Measurements from ENCODE around the gene KRI1.

GRCh38 chr19:10546817-10547216, 19.0 kb downstream of the KRI1 start:
- TF ChIP-seq JUND (IDR thresholded peaks at IDR 0.05) (no peak), RAD21 (IDR thresholded peaks at IDR 0.05) (no peak), YY1 (IDR thresholded peaks at IDR 0.05) (no peak), SP1 (IDR thresholded peaks at IDR 0.05) (no peak), GABPA (IDR thresholded peaks at IDR 0.05 in 1 of 2, conservative IDR thresholded peaks at IDR 0.05 in 1 of 2) (no peak), REST (IDR thresholded peaks at IDR 0.05) (no peak), TAF1 (conservative IDR thresholded peaks at IDR 0.05) (no peak)
- TF ChIP-seq, protein P1, sequence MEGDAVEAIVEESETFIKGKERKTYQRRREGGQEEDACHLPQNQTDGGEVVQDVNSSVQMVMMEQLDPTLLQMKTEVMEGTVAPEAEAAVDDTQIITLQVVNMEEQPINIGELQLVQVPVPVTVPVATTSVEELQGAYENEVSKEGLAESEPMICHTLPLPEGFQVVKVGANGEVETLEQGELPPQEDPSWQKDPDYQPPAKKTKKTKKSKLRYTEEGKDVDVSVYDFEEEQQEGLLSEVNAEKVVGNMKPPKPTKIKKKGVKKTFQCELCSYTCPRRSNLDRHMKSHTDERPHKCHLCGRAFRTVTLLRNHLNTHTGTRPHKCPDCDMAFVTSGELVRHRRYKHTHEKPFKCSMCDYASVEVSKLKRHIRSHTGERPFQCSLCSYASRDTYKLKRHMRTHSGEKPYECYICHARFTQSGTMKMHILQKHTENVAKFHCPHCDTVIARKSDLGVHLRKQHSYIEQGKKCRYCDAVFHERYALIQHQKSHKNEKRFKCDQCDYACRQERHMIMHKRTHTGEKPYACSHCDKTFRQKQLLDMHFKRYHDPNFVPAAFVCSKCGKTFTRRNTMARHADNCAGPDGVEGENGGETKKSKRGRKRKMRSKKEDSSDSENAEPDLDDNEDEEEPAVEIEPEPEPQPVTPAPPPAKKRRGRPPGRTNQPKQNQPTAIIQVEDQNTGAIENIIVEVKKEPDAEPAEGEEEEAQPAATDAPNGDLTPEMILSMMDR (IDR thresholded peaks at IDR 0.05; ENCODE audit: low read depth, low read length, missing input control): no peak
